GM18909 (cell line): Measurements from ENCODE around the gene NEUROG1.

Experiments used
- ATAC-seq: cut with Tn5 transposase; IDR thresholded peaks from one replicate; pipeline ENCODE4 v1.9.1; 2021; ENCODE audit warnings: mild to moderate bottlenecking; ENCODE audit not compliant: unreplicated experiment, poor library complexity

NEUROG1 gene

GRCh38 chr5:135535820-135536801, at the start of gene NEUROG1:
Gene NEUROG1 (minus strand): TSS chr5:135535964. CDS start chr5:135535690, 274 bp downstream.
- no peak for ATAC-seq

GRCh38 chr5:135584918-135585317, 49.2 kb upstream of the NEUROG1 start:
- ATAC-seq = no peak

DNA sequence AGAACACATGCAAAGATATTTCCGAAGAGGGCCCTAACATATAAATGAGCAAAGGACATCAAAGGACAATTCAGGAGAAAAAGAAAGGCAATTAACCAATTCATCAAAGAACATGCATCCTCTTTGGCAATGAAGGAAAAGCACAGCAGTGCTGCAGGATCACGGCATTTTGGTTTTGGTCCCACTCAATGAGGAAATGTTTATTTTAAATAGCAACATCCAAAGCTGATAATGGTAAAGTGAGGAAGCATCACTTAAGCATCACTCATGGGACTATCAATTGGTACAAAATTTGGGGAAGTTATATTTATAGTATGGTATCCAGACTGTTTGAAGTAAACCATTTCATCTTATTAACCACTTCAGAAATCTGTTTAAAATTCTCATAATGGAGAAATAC, 48.5 kb upstream of the NEUROG1 start:
- no peak for ATAC-seq

DNA sequence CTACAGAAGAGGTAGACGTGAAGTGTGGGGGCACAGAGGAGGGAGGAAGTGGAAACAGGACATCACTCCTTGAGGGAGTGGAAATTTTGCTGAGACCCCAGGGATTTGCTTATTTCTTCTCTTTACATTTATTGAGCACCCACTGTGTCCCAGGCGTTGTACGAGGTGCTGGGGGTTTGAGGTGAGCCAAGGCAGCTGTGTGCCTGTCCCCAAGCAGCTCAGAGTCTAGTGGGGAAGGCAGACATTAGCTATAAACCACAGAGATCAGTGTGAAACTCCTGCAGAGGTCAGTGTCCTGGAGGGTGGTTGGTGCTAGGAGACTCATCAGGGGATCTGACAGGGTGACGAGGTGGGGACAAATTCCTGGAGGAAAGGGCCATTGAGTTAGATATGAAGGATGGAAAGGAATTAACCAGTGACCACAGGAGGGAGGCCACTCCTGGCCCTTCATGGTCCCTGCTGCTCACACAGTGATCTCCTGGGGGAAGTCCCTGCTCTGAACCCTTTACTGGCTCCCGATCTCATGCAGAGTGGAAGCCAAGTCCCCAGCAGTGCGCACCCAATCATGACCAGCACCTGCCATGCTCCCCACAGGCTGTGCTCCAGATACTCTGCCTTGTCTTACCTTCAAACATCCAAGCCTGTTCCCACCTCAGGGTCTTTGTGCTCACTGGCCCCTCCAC, 46.5 kb upstream of the NEUROG1 start:
- no peak for ATAC-seq

- ATAC-seq = no peak
Observed at GRCh38 chr5:135578685-135579341, 43.0 kb upstream of the NEUROG1 start, which contains the start of gene CXCL14. Gene CXCL14 (minus strand): TSS chr5:135578991. CDS start chr5:135578778, 213 bp downstream.

DNA sequence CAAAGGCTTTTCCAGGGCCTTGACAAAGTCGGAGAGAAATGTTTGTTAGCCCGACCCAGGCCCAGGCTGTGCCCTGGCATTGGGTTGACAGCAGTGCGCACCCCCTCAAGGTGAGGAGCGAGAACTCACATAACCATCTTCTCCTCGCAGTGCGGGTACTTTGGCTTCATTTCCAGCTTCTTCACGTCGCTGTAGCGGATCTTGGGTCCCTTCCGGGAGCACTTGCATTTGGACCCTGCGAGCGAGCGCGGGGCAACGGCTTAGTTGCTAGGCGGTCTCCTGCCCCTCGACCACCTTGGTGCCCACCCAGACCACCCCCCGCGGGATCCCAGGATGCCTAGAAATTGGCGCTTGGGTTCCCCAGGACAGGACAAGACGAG, 42.5 kb upstream of the NEUROG1 start:
- no peak for ATAC-seq

DNA sequence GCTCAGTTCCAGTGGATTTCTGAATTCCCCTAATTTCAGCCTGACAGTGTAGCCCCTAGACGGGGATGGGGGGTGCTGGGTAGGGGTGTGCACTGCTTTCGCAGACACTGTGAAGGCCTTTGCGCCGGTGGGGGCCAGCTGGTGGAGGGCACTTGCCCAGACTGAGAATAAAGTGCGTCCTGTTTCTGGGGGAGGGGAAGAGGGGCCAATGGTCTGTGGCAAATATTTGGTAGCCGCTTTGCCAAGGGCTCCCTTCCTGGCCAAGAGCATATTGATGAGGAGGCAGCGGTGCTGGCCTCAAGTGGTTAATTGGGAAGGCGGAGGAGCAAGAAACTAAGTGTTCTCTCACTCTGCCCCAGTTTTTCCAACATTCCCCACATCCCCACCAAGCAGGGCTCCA, 41.7 kb upstream of the NEUROG1 start:
- ATAC-seq = no peak

- ATAC-seq = no peak
Observed at GRCh38 chr5:135576075-135576599, 40.4 kb upstream of the NEUROG1 start.

DNA sequence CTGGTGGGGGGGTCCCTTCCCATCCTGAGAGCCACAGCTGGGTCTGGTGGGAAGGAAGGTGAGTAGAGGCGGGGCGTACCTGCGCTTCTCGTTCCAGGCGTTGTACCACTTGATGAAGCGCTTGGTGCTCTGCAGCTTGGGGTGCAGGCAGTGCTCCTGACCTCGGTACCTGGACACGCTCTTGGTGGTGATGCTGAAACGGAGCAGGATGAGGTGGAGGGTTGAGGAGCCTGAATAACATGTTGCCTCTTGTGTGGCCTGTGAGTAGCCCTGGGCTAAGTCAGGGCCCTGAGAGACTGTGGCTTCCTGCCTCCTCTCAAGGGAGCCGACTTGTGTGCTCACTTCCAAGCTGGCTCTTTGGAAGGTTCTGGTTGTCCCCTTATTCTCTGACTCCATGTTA, 38.7 kb upstream of the NEUROG1 start:
- no peak for ATAC-seq

DNA sequence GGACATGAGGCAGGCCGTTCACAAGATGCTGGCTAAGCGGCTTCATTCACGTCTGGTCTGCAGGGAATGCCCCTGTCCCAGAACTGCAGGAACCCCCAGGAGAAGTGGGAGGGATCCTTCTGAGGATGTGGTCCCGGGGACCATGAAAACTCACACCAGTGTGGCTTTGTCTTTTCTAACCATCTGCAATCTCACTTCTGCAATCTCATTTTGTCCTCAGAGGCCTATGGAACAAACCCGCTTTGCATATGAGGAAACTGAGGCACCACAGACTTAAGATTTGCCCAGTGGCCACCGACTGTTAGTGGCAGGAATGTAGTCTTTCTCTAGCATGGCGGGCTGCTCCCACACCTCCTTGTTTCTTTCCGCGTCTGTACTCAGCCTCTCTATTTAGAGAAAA, 36.1 kb upstream of the NEUROG1 start:
- ATAC-seq = no peak

DNA sequence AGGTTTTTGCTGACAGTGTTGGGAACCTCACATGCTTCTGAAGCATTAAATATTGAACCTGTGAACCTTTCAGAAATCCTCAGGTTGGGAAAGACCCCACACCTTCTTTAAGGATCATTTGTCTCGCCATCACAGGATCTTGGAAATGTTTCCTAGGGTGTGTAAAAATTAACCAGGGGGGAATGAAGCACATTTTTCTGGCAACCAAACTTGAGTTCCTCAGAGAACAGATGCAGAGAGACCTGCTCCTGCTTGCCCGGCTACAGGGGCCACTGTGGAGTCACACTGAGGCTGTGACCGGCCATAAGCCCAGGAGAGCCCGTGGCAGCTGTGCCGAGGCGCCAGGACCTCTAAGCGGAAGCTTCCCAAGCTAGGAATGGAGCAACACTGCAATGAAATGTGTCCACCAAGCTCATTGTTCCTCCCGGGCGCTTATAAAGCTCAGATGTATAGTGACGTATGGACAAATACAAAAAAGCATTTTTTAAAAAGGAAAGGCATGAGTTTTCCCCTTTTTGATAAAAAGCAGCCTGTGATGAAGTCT, 35.4 kb upstream of the NEUROG1 start:
- no peak for ATAC-seq

GRCh38 chr5:135570453-135570764, 34.6 kb upstream of the NEUROG1 start:
- no peak for ATAC-seq

DNA sequence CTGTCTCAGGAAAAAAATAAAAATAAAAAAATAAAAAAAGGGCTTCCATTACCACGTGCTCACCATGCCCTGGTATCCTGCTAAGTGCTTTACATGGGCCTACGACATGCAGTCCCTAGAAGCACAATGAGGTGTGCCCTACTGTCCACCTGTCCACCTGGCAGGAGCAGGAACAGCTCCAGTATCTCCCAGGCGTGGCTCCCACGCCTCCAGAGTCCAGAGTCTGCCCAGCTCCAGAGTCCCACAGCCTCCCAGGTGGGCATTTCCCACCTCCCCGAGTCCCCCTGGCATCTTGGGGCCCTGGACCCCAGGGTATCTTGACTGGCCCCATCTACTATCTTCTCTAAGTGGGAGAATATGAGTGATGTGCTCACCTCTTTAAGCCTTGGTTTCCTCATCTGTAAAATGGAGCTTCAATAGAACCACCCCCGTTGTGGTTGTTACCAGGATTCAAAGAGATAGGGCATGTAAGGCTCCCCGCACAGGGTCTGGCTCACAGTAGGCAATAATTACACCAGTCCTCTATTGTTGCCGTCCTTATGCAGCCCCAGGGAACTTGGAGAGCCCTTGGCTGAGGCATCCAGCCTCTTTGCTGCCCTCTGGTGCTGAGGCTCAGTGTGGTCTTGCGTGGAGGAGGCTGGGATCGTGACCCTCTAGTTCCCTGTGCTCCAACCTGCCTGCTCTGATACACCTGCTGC, 34.1 kb upstream of the NEUROG1 start:
- no peak for ATAC-seq

GRCh38 chr5:135568923-135569360, 33.2 kb upstream of the NEUROG1 start:
- no peak for ATAC-seq

- ATAC-seq = no peak
Observed at GRCh38 chr5:135568246-135568645, 32.5 kb upstream of the NEUROG1 start.

DNA sequence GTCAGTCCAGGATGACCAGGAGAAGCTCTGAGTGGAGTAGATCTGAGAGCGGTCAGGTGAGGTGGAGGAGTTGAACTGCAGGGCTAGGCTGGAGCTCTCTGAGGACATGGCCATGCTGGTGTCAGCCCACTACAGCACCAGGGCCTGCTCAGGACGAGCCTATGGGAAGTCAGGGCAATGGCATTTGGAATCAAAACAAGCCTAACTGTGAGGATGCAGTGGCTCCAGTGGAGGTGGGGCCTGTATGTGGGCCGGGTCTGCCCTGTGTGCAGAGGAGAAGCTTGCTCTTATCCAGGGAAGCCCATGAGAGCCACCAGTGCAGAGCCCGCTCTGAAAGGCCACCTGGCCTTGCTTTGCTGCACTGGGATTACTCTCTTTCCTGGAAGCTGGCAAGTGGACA, 31.9 kb upstream of the NEUROG1 start:
- ATAC-seq = no peak

DNA sequence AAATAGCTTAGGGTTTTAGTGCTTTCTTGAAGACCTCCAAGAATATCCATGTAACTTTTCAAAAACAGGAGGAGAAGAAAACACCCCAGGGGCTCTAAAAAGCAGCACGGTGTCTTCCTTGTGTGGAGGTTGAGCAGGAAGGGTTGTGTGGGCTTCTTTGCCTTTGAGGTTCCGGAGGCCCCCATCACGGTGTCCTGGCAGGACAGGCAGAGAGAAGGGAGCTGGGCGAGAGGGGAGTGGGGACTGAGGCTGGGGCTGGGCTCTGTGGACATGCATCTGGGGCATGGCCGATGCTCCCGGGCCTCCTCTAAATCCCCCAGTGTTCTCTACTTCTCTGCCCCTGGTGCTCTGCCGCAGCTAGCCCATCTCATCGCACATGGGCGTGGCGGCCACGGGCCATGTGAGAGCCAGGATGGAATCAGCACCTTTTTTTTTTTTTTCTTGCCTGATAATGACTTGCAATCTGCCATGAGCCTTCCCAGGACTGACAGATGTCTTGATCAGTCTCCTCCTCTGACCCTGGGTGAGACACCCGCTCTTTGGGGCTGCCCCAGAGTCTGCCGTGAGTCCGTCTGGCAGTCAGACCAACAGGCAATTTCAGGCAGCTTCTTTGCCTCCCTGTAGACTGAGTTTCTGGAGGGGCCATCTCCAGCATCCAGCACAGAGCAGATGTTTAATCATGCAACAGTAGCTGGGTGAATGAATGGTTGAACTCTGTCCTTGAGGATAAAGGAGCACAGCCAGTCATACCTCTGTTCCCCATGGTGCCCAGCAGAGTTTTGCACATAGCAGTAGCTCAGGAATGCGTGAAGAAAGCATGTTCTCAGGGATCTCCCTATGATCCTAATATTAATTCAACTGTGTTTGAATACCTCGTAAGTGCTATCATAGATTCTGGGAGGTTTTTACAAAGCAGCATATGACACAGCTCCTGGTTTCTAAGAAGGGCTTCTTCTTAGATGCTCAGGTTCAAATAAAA, 30.9 kb upstream of the NEUROG1 start:
- ATAC-seq = no peak

- ATAC-seq = no peak
Observed at GRCh38 chr5:135565725-135566421, 30.1 kb upstream of the NEUROG1 start.
